Skeletal muscle tissue (tissue), 4 donors: ENCODE data around the gene JAZF1. TPM values are rescaled to one million over a fixed set of nuclear protein-coding genes. Genes with fewer than 3 reads are reported as not detected.
A peak's percentile ranks its signal among the peaks of the same experiment; 100 is the strongest.

ENCODE experiments used
- H3K27ac ChIP-seq: one replicate; pipeline ENCODE4 v1.7.0; 2013; ENCODE audit warnings: mild to moderate bottlenecking, low read depth, low read length, inconsistent platforms
- H3K27me3 ChIP-seq, 3 donors: one replicate each; pipeline ENCODE4 v1.7.0; 2013; ENCODE audit warnings: low read length in 3 of 3; ENCODE audit not compliant: control insufficient read depth in 3 of 3, insufficient read depth in 3 of 3
- H3K36me3 ChIP-seq, 3 donors: one replicate each; pipeline ENCODE4 v1.7.0; 2013; ENCODE audit warnings: low read length in 3 of 3; ENCODE audit not compliant: control insufficient read depth in 3 of 3, insufficient read depth in 3 of 3
- H3K4me1 ChIP-seq, 3 donors: one replicate each; pipeline ENCODE4 v1.7.0; 2013; ENCODE audit warnings: low read length in 3 of 3, mild to moderate bottlenecking in 3 of 3; ENCODE audit not compliant: control insufficient read depth in 3 of 3, insufficient read depth in 3 of 3
- H3K4me3 ChIP-seq, 3 donors: one replicate each; pipeline ENCODE4 v1.7.0; 2013; ENCODE audit warnings: low read length in 3 of 3
- H3K9ac ChIP-seq, 3 donors: one replicate each; pipeline ENCODE4 v1.7.0; 2013; ENCODE audit warnings: low read length in 3 of 3, mild to moderate bottlenecking in 3 of 3, moderate library complexity in 2 of 3, low read depth in 1 of 3
- H3K9me3 ChIP-seq, 3 donors: one replicate each; pipeline ENCODE4 v1.7.0; 2013; ENCODE audit warnings: low read length in 3 of 3; ENCODE audit not compliant: control insufficient read depth in 3 of 3
- total RNA-seq: library from RNA; depleted of rRNA; stranded (reverse); fragments of >200 nt; gene quantifications from one replicate; pipeline ENCODE4 v1.2.3, GENCODE V29; 2014
- donor health status: Osteomylitis.

The JAZF1 gene
- total RNA-seq, 1 donor from 2014 or later, result 7.3 TPM

GRCh38 chr7:28116041-28116440, 64.6 kb downstream of the JAZF1 start:
- Histone ChIP-seq H3K36me3 (no peaks in the 10 kb centered on the region), H3K9ac (no peak overlapping the region), H3K27me3 (no peaks in the 10 kb centered on the region), H3K27ac (no peak overlapping the region), H3K4me1 (peaks cover 0 to 6% (median 0%) of the 10 kb centered on the region in 3 donors), H3K4me3 (no peak overlapping the region), H3K9me3 (no peaks in the 10 kb centered on the region)

GRCh38 chr7:28115261-28115660, 65.3 kb downstream of the JAZF1 start:
- no peak overlapping the region for H3K27ac ChIP-seq
- H3K9ac ChIP-seq, result no peak overlapping the region
- no peaks in the 10 kb centered on the region for H3K9me3 ChIP-seq
- H3K4me1 ChIP-seq, result peaks cover 0 to 6% (median 0%) of the 10 kb centered on the region in 3 donors
- no peaks in the 10 kb centered on the region for H3K36me3 ChIP-seq
- no peaks in the 10 kb centered on the region for H3K27me3 ChIP-seq
- no peak overlapping the region for H3K4me3 ChIP-seq

- H3K4me1 ChIP-seq, result peaks cover 0 to 6% (median 0%) of the 10 kb centered on the region in 3 donors
- no peak overlapping the region for H3K9ac ChIP-seq
- no peaks in the 10 kb centered on the region for H3K36me3 ChIP-seq
- H3K27ac ChIP-seq, result no peak overlapping the region
- no peaks in the 10 kb centered on the region for H3K27me3 ChIP-seq
- H3K9me3 ChIP-seq, result no peaks in the 10 kb centered on the region
- H3K4me3 ChIP-seq, result no peak overlapping the region
These were observed 66.5 kb downstream of the JAZF1 start for GRCh38 chr7:28114056-28114455.

- H3K9ac ChIP-seq, result no peak overlapping the region
- H3K27ac ChIP-seq, result peak overlapping the region; percentile 11
- no peak overlapping the region for H3K4me3 ChIP-seq
- peaks cover 1 to 7% (median 3%) of the 10 kb centered on the region in 3 donors for H3K4me1 ChIP-seq
- no peaks in the 10 kb centered on the region for H3K36me3 ChIP-seq
- no peaks in the 10 kb centered on the region for H3K27me3 ChIP-seq
- H3K9me3 ChIP-seq, result no peaks in the 10 kb centered on the region
These were observed 67.6 kb downstream of the JAZF1 start for GRCh38 chr7:28112883-28113540.

GRCh38 chr7:28112467-28112866, 68.1 kb downstream of the JAZF1 start:
- H3K9me3 ChIP-seq, result no peaks in the 10 kb centered on the region
- peak overlapping the region; percentile 11 for H3K27ac ChIP-seq
- H3K4me3 ChIP-seq, result no peak overlapping the region
- no peak overlapping the region for H3K9ac ChIP-seq
- H3K27me3 ChIP-seq, result no peaks in the 10 kb centered on the region
- H3K36me3 ChIP-seq, result no peaks in the 10 kb centered on the region
- H3K4me1 ChIP-seq, result peaks cover 7 to 10% (median 9%) of the 10 kb centered on the region in 3 donors

GRCh38 chr7:28112012-28112411, 68.6 kb downstream of the JAZF1 start:
- Histone ChIP-seq H3K27me3 (no peaks in the 10 kb centered on the region), H3K9me3 (no peaks in the 10 kb centered on the region), H3K27ac (no peak overlapping the region), H3K9ac (no peak overlapping the region), H3K36me3 (no peaks in the 10 kb centered on the region), H3K4me1 (peaks cover 10 to 12% (median 11%) of the 10 kb centered on the region in 3 donors), H3K4me3 (no peak overlapping the region)

GRCh38 chr7:28110427-28111012, 70.1 kb downstream of the JAZF1 start:
- Histone ChIP-seq H3K36me3 (no peaks in the 10 kb centered on the region), H3K9me3 (no peaks in the 10 kb centered on the region), H3K9ac (no peak overlapping the region), H3K27me3 (no peaks in the 10 kb centered on the region), H3K4me3 (no peak overlapping the region), H3K4me1 (peaks cover 22 to 24% (median 24%) of the 10 kb centered on the region in 3 donors), H3K27ac (no peak overlapping the region)

GRCh38 chr7:28108747-28109146, 71.8 kb downstream of the JAZF1 start:
- H3K9me3 ChIP-seq, result no peaks in the 10 kb centered on the region
- peaks cover 32 to 39% (median 38%) of the 10 kb centered on the region in 3 donors for H3K4me1 ChIP-seq
- H3K27me3 ChIP-seq, result no peaks in the 10 kb centered on the region
- peak overlapping the region; percentile 87 for H3K27ac ChIP-seq
- H3K4me3 ChIP-seq, result no peak overlapping the region
- H3K36me3 ChIP-seq, result no peaks in the 10 kb centered on the region
- no peak overlapping the region for H3K9ac ChIP-seq

- H3K9ac ChIP-seq, result no peak overlapping the region
- no peak overlapping the region for H3K4me3 ChIP-seq
- H3K36me3 ChIP-seq, result no peaks in the 10 kb centered on the region
- peak overlapping the region; percentile 87 for H3K27ac ChIP-seq
- peaks cover 34 to 43% (median 34%) of the 10 kb centered on the region in 3 donors for H3K4me1 ChIP-seq
- no peaks in the 10 kb centered on the region for H3K27me3 ChIP-seq
- H3K9me3 ChIP-seq, result no peaks in the 10 kb centered on the region
These were observed 72.6 kb downstream of the JAZF1 start for GRCh38 chr7:28107960-28108359.

GRCh38 chr7:28106321-28106829, 74.2 kb downstream of the JAZF1 start:
- H3K4me1 ChIP-seq, result peaks cover 33 to 51% (median 36%) of the 10 kb centered on the region in 3 donors
- H3K4me3 ChIP-seq, result peak overlapping the region in 1 of 3 donors; percentile 38
- peak overlapping the region; percentile 87 for H3K27ac ChIP-seq
- H3K36me3 ChIP-seq, result no peaks in the 10 kb centered on the region
- H3K27me3 ChIP-seq, result no peaks in the 10 kb centered on the region
- H3K9ac ChIP-seq, result peak overlapping the region in 2 of 3 donors; percentile 51 to 70
- H3K9me3 ChIP-seq, result no peaks in the 10 kb centered on the region
